ENCODE data around the gene RBM47.

DNA sequence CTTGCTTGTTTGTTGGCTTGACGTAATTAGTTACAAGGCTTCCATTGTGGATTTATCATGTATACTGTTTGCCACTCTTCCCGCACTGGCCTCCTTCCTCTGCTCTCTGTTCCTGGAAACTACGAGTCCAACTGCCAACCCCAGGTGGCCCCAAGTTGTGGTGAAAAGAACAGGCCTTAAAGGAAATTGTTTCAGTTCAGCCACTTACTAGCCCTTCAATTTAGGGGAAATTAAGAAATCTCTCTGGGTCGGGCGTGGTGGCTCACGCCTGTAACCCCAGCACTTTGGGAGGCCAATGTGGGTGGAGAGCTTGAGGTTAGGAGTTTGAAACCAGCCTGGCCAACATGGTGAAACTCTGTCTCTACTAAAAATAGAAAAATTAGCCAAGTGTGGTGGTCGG is 28.0 kb downstream of the RBM47 start:
- TF ChIP-seq, protein P1, sequence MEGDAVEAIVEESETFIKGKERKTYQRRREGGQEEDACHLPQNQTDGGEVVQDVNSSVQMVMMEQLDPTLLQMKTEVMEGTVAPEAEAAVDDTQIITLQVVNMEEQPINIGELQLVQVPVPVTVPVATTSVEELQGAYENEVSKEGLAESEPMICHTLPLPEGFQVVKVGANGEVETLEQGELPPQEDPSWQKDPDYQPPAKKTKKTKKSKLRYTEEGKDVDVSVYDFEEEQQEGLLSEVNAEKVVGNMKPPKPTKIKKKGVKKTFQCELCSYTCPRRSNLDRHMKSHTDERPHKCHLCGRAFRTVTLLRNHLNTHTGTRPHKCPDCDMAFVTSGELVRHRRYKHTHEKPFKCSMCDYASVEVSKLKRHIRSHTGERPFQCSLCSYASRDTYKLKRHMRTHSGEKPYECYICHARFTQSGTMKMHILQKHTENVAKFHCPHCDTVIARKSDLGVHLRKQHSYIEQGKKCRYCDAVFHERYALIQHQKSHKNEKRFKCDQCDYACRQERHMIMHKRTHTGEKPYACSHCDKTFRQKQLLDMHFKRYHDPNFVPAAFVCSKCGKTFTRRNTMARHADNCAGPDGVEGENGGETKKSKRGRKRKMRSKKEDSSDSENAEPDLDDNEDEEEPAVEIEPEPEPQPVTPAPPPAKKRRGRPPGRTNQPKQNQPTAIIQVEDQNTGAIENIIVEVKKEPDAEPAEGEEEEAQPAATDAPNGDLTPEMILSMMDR (conservative IDR thresholded peaks at IDR 0.05; ENCODE audit: low read depth, low read length) = no peak
- no peak for TF ChIP-seq EZH2 (IDR thresholded peaks at IDR 0.05; ENCODE audit: borderline replicate concordance, low read depth, low read length, poor library complexity, severe bottlenecking)
